Activated CD8-positive, alpha-beta T cell treated with anti-CD3 and anti-CD28 coated beads, Interleukin-2, amount 10 ng/mL, durations not matched to agents 7 days and 5 days (primary cell): Measurements from ENCODE around the gene NAIF1. TPM values are rescaled to one million over a fixed set of nuclear protein-coding genes. Genes with fewer than 3 reads are reported as not detected.
A peak's percentile ranks its signal among the peaks of the same experiment; 100 is the strongest.
"Not testable (repeated sequence)": the region's sequence is repeated elsewhere in the genome, so short reads cannot be mapped to it uniquely, and the experiment has no call there.

Experiments used
- ATAC-seq: fragments of 150-1000 bp; cut with Tn5 transposase; one replicate; pipeline ENCODE4 v1.10.0; 2021; ENCODE audit warnings: moderate library complexity
- CTCF ChIA-PET: fragments of 350-600 bp; sonication (Branson Sonifier 250); formaldehyde crosslinking; loops from one replicate; lab custom pipeline; 2021; ENCODE audit warnings: antibody characterized with exemption; lab: Charles Lee
- POLR2A ChIA-PET: fragments of 350-600 bp; sonication (Branson Sonifier 250); formaldehyde crosslinking; loops from one replicate; lab custom pipeline; 2021; ENCODE audit warnings: antibody characterized with exemption; lab: Charles Lee
- DNase-seq: peaks from one replicate; pipeline ENCODE4 v3.0.0-alpha.2; 2020
- H3K27ac Mint-ChIP-seq: one replicate; pipeline ENCODE4 v1.8.0; 2021; ENCODE audit warnings: mild to moderate bottlenecking, mixed read lengths
- H3K27me3 Mint-ChIP-seq: one replicate; pipeline ENCODE4 v1.8.0; 2021; ENCODE audit warnings: low read depth, mixed read lengths
- H3K36me3 Mint-ChIP-seq: one replicate; pipeline ENCODE4 v1.8.0; 2021; ENCODE audit warnings: low read depth, mixed read lengths
- H3K4me1 Mint-ChIP-seq: one replicate; pipeline ENCODE4 v1.8.0; 2021; ENCODE audit warnings: low read depth, mixed read lengths
- H3K4me3 Mint-ChIP-seq: one replicate; pipeline ENCODE4 v1.8.0; 2021; ENCODE audit warnings: mild to moderate bottlenecking, mixed read lengths
- H3K9me3 Mint-ChIP-seq: one replicate; pipeline ENCODE4 v1.8.0; 2022; ENCODE audit warnings: mixed read lengths; ENCODE audit not compliant: insufficient read depth
- total RNA-seq, 2 experiments: library from RNA; stranded (reverse); gene quantifications; one replicate each; pipeline ENCODE4 v1.2.3, GENCODE V29; 2021

NAIF1 gene
- total RNA-seq, 2 experiments from 2014 or later = 13.3 to 15.4 TPM

GRCh38 chr9:128078504-128079434 is 11.6 kb upstream of the NAIF1 start:
- Mint-ChIP-seq H3K27ac (peak overlapping the region; percentile 68), H3K27me3 (no peaks in the 10 kb centered on the region), H3K9me3 (no peaks in the 10 kb centered on the region), H3K4me1 (peaks cover 46% of the 10 kb centered on the region), H3K4me3 (no peak overlapping the region), H3K36me3 (peaks cover 38% of the 10 kb centered on the region)
- ATAC-seq = peak; percentile 26
- POLR2A ChIA-PET = interaction anchor here (1.4 kb wide), 1 partner anchor 11 kb away, joined by 6 read pairs; the partner anchor contains the start of genes NAIF1 and SLC25A25
- DNase-seq = no peak
- CTCF ChIA-PET = interaction anchor here (0.7 to 2.3 kb wide), 10 partner anchors 11 to 124 kb away, joined by 3 to 6 read pairs (median 4); partner anchors contain the start of genes NAIF1 and SLC25A25

DNA sequence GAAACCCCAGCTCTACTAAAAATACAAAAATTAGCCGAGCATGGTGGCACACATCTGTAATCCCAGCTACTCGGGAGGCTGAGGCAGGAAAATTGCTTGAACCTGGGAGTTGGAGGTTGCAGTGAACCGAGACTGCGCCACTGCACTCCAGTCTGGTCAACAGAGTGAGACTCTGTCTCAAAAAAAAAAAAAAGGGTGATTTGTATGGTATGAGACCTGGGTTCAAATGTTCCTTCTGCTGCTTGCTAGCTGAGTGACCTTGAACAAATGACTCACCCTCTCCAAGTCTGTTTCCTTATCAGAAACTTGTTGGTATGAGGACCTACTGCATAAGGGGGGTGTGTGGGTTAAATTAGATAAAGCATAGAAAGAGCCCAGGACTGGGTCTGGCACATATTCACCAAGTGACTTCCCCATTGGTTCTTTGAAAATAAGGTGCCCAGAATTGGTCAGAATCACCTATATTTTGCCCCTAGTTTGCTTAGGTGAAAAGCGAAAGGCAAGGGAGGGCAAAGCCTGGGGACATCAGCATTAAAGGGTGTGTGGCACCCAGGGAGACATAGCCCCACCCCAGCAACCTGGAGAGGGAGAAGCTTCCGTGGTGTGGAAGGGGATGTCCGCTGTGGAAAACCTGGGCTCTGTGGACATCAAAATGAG is 10.9 kb upstream of the NAIF1 start:
- DNase-seq (no peak), ATAC-seq (peak; percentile 22)
- peaks cover 54% of the 10 kb centered on the region for H3K4me1 Mint-ChIP-seq
- POLR2A ChIA-PET = interaction anchor here (1.1 to 1.4 kb wide), 2 partner anchors 10 to 11 kb away, joined by 6 read pairs; partner anchors contain the start of genes NAIF1 and SLC25A25
- no peak overlapping the region for H3K4me3 Mint-ChIP-seq
- no peaks in the 10 kb centered on the region for H3K27me3 Mint-ChIP-seq
- H3K36me3 Mint-ChIP-seq = peaks cover 42% of the 10 kb centered on the region
- H3K27ac Mint-ChIP-seq = peak overlapping the region; percentile 46
- CTCF ChIA-PET = interaction anchor here (0.8 to 2.3 kb wide), 6 partner anchors 10 to 44 kb away, joined by 3 to 6 read pairs (median 5); partner anchors contain the start of genes NAIF1 and SLC25A25
- no peaks in the 10 kb centered on the region for H3K9me3 Mint-ChIP-seq

- ChIA-PET POLR2A (interaction anchor here (1.0 kb wide), 1 partner anchor 16 kb away, joined by 3 read pairs; no protein-coding TSS in a partner anchor), CTCF (interaction anchor here (0.6 to 3.4 kb wide), 13 partner anchors 8 to 677 kb away, joined by 3 to 18 read pairs (median 6); partner anchors contain the start of gene SLC2A8)
- peaks cover 57% of the 10 kb centered on the region for H3K4me1 Mint-ChIP-seq
- DNase-seq (no peak), ATAC-seq (no peak)
- no peak overlapping the region for H3K4me3 Mint-ChIP-seq
- peak overlapping the region; percentile 85 for H3K27ac Mint-ChIP-seq
- no peaks in the 10 kb centered on the region for H3K9me3 Mint-ChIP-seq
- H3K36me3 Mint-ChIP-seq = peaks cover 46% of the 10 kb centered on the region
- no peaks in the 10 kb centered on the region for H3K27me3 Mint-ChIP-seq
Observed at GRCh38 chr9:128073253-128073886, 6.2 kb upstream of the NAIF1 start.

DNA sequence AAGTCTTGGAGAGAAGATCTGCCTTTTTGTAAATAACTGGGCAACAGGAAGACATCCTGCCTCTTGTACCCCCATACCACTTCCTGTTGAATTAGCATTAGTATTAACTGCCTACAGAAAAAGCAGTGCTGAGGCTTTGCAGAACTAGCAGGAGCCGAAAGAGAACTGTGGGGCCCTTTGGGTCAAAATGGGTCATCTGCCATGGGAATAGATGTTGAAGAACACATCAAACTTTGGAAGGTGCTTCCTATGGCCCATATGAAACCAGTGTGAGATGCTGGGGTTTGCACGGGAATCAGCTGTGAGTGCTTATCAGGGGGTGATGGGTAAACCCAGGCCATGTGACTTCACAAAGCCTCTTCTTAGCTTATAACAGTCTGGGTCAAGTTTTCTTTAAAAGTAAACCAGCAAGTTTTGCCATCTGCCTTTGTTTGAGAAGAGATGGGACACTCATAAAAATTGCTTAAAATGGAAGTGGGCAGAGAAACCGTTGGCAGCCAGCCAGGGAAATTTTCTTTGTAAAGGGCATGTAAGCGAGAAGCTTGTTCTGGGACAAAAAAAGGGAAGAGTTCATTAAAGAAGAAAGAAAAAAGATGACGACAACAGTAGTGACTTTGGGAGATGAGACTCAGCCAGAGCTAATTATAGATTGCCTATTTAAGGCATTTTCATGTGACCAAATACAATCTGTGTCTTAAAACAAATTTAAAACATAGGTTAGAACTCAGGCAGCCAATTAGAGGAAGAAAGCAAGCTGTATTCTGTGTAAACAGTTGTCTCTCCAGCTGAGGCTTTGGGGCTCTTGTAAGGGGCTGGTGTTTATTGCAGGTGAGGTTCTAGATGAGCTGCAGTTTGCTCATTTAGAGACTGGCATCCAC is 5.3 kb upstream of the NAIF1 start:
- ATAC-seq = no peak
- DNase-seq = peak; percentile 57
- POLR2A ChIA-PET = interaction anchor here (0.5 to 1.6 kb wide), 2 partner anchors 39 to 102 kb away, joined by 3 read pairs; no protein-coding TSS in a partner anchor
- H3K27ac Mint-ChIP-seq = peak overlapping the region; percentile 91
- no peaks in the 10 kb centered on the region for H3K9me3 Mint-ChIP-seq
- peaks cover 40% of the 10 kb centered on the region for H3K36me3 Mint-ChIP-seq
- CTCF ChIA-PET = interaction anchor here (0.6 to 3.4 kb wide), 20 partner anchors 9 to 906 kb away, joined by 3 to 18 read pairs (median 5); no protein-coding TSS in a partner anchor
- H3K4me3 Mint-ChIP-seq = peak overlapping the region; percentile 99
- peaks cover 48% of the 10 kb centered on the region for H3K4me1 Mint-ChIP-seq
- no peaks in the 10 kb centered on the region for H3K27me3 Mint-ChIP-seq

- CTCF ChIA-PET = interaction anchor here (1.0 to 3.4 kb wide), 9 partner anchors 10 to 128 kb away, joined by 3 to 18 read pairs (median 8); no protein-coding TSS in a partner anchor
- H3K9me3 Mint-ChIP-seq, H3K27me3 Mint-ChIP-seq, DNase-seq, ATAC-seq: not testable (repeated sequence)
- H3K36me3 Mint-ChIP-seq = peaks cover 33% of the 10 kb centered on the region
- H3K27ac Mint-ChIP-seq = peak overlapping the region; percentile 91
- H3K4me1 Mint-ChIP-seq = peaks cover 40% of the 10 kb centered on the region
- POLR2A ChIA-PET = interaction anchor here (1.6 kb wide), 1 partner anchor 101 kb away, joined by 3 read pairs; no protein-coding TSS in a partner anchor
- peak overlapping the region; percentile 99 for H3K4me3 Mint-ChIP-seq
Observed at GRCh38 chr9:128071475-128071874, 4.4 kb upstream of the NAIF1 start.

DNA sequence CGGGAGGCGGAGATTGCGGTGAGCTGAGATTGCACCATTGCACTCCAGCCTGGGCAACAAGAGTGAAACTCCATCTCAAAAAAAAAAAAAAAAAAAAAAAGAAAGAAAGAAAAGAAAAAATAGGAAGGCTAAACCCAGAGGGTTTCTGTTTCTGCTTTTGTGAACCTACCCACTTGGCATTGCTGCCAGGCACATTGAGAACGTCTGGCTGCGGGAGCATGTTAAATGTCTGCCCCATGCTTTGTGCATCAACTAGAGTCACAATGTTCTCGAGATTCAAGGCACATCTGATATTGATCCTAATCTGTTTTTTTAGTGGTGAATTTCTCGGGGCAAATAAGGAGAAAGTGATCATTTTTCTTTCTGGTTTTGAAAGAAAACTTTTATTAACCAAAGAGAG is 3.8 kb upstream of the NAIF1 start:
- no peaks in the 10 kb centered on the region for H3K9me3 Mint-ChIP-seq
- H3K36me3 Mint-ChIP-seq = peaks cover 36% of the 10 kb centered on the region
- H3K4me3 Mint-ChIP-seq = peak overlapping the region; percentile 99
- ChIA-PET POLR2A (no interaction called here), CTCF (interaction anchor here (1.0 to 3.4 kb wide), 3 partner anchors 46 to 127 kb away, joined by 4 to 18 read pairs (median 11); no protein-coding TSS in a partner anchor)
- no peak for DNase-seq
- H3K4me1 Mint-ChIP-seq = peaks cover 44% of the 10 kb centered on the region
- H3K27ac Mint-ChIP-seq = peak overlapping the region; percentile 91
- no peak for ATAC-seq
- no peaks in the 10 kb centered on the region for H3K27me3 Mint-ChIP-seq

DNA sequence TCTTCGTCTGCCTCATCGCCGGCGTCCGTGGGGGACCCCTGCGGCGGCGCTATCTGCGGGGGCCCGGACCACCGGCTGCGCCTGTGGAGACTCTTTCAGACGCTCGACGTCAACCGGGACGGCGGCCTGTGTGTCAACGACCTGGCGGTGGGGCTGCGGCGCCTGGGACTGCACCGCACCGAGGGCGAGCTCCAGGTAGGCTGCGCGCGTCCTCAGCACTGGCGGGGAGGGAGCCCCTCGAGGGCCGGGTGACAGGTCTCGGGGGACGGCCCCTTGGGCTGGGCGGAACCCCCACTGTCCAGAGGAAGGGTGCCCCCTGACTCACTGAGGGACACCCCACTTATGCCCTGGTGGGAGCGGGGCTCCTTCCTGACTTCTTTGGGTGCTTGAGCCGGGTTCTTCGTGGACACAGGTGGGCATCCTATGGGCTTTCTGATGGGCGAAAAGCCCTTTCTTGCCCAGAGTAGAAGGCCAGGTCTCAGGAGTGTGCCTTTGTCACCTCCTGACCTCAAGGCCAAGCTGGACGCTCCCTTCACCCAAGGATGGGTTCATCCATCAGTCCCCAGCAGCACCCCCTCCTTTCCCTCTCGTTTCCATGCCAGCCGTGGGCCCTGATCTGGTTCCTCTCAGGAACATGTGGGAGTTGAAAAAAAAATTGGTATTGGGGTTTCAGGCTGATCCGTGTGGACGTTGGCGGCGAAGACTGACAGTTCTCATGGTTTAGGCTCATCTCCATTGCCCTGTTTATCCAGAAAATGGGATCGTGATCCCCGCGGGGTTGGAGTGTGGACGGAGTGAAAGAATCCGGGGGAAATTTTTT is 1.5 kb upstream of the NAIF1 start:
- H3K9me3 Mint-ChIP-seq = no peaks in the 10 kb centered on the region
- DNase-seq = peak; percentile 42
- peaks cover 52% of the 10 kb centered on the region for H3K4me1 Mint-ChIP-seq
- peak overlapping the region; percentile 99 for H3K4me3 Mint-ChIP-seq
- ATAC-seq = peak; percentile 7
- ChIA-PET POLR2A (interaction anchor here (0.8 to 2.3 kb wide), 5 partner anchors 14 to 124 kb away, joined by 3 to 12 read pairs (median 4); no protein-coding TSS in a partner anchor), CTCF (interaction anchor here (1.5 to 2.5 kb wide), 4 partner anchors 34 to 125 kb away, joined by 5 to 12 read pairs (median 8); no protein-coding TSS in a partner anchor)
- H3K27ac Mint-ChIP-seq = peak overlapping the region; percentile 90
- H3K27me3 Mint-ChIP-seq = no peaks in the 10 kb centered on the region
- H3K36me3 Mint-ChIP-seq = peaks cover 36% of the 10 kb centered on the region

DNA sequence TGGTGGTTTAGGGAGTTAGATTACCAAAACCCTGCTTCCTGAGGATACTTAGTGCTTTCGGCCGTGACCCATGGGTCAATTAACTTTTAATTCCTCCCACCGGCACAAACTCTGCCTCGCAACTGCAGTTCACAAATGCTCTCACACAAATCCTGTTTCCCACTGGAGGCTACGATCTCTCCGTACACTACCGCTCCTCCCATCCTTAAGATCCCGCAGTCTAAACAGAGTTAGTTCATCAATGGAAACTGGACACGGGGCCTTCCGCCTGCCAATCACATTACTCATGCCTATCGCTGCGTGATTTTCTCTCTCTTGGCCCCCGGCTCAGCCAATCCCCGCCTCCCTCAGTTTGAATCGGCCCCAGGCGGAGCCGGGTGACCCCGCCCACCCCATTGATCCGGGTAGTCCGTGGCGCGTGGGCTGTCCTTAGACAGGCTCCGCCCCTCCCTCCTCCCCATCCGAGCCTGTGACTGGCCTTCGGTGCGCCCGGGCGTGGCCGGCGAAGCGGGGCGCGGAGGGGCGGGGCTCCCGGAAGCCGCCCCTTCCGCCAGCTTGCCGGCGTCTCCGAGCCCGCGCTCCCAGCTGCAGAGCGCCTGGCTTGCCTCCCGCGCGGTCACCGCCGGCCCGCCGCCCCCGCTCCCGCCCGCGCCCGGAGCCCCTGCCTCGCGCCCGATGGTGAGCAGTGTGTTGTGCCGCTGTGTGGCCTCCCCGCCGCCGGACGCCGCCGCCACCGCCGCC is 695 bp upstream of the NAIF1 start, which contains the start of gene SLC25A25:
SLC25A25 (plus strand) TSS at position 588 of the 741 bp plus-strand sequence; CDS start at position 676, 88 bp downstream.
- Mint-ChIP-seq H3K4me3 (peak within 1 kb of the TSS; percentile 99), H3K36me3 (peaks cover 40% of the 10 kb centered on the region), H3K27ac (peak within 1 kb of the TSS; percentile 90), H3K9me3 (no peaks in the 10 kb centered on the region), H3K27me3 (no peaks in the 10 kb centered on the region), H3K4me1 (peaks cover 50% of the 10 kb centered on the region)
- CTCF ChIA-PET = interaction anchor here (0.8 to 2.5 kb wide), 14 partner anchors 10 to 333 kb away, joined by 3 to 12 read pairs (median 4); partner anchors contain the start of gene TOR2A
- peak; percentile 100 for DNase-seq
- ATAC-seq = peak; percentile 82
- POLR2A ChIA-PET = interaction anchor here (0.6 to 2.3 kb wide), 12 partner anchors 10 to 346 kb away, joined by 3 to 12 read pairs (median 4); no protein-coding TSS in a partner anchor
